ENCODE results near the gene GRM4.

DNA sequence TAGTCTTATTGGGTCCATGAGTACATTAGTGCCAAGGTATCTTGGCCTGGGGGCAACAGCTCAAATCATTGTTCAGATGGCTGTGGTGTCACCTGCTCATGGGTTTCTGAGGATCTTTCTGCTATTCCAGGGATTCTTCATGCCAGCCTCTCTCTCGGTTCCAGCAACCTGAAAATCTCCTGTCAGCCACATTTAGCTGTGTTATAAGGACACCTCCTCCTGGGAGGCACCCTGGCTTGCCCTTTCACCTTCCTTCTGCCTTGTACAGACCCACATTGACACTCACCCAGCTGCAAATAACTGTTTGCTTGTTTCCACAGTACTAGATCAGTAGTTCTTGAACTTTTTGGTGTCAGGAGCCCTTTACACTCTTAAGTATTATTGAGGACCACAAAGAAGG is 159.9 kb downstream of the GRM4 start:
- TF ChIP-seq RAD21 (IDR thresholded peaks at IDR 0.05; ENCODE audit: low read depth) (no peak), TAF1 (IDR thresholded peaks at IDR 0.05; ENCODE audit: low read depth) (no peak)
